HTERT RPE-1 (cell line): Measurements from ENCODE around the gene CDH13.

Experiments
- in situ Hi-C: fragments of 300-500 bp; cut with MboI; formaldehyde crosslinking; loops from 4 replicates; pipeline ENCODE4 v1.14.3; 2020; ENCODE audit warnings: low sequenced_read_pairs

CDH13 gene

GRCh38 chr16:83023011-83023410 is 396.2 kb downstream of the CDH13 start:
- in situ Hi-C loops: no loop called here

- in situ Hi-C loops: no loop called here
Measured at GRCh38 chr16:83023640-83024039, 396.9 kb downstream of the CDH13 start.

GRCh38 chr16:83027973-83028372 is 401.2 kb downstream of the CDH13 start:
- in situ Hi-C loops: no loop called here

- in situ Hi-C loops: no loop called here
Measured at GRCh38 chr16:83029467-83029866, 402.7 kb downstream of the CDH13 start.

- in situ Hi-C loops: no loop called here
Measured at GRCh38 chr16:83031524-83031923, 404.8 kb downstream of the CDH13 start.

GRCh38 chr16:83037102-83037501 is 410.3 kb downstream of the CDH13 start:
- in situ Hi-C loops: no loop called here

- in situ Hi-C loops: no loop called here
Measured at GRCh38 chr16:83037884-83038283, 411.1 kb downstream of the CDH13 start.

- in situ Hi-C loops: no loop called here
Measured at GRCh38 chr16:83040174-83040573, 413.4 kb downstream of the CDH13 start.

GRCh38 chr16:83044589-83044988 is 417.8 kb downstream of the CDH13 start:
- in situ Hi-C loops: no loop called here

GRCh38 chr16:83045790-83046189 is 419.0 kb downstream of the CDH13 start:
- in situ Hi-C loops: no loop called here

GRCh38 chr16:83046664-83047063 is 419.9 kb downstream of the CDH13 start:
- in situ Hi-C loops: no loop called here

GRCh38 chr16:83051451-83051850 is 424.7 kb downstream of the CDH13 start:
- in situ Hi-C loops: no loop called here

GRCh38 chr16:83054283-83054682 is 427.5 kb downstream of the CDH13 start:
- in situ Hi-C loops: no loop called here

GRCh38 chr16:83058376-83058775 is 431.6 kb downstream of the CDH13 start:
- in situ Hi-C loops: no loop called here

- in situ Hi-C loops: no loop called here
Measured at GRCh38 chr16:83059237-83059636, 432.5 kb downstream of the CDH13 start.

- in situ Hi-C loops: no loop called here
Measured at GRCh38 chr16:83066011-83066410, 439.2 kb downstream of the CDH13 start.

GRCh38 chr16:83066881-83067280 is 440.1 kb downstream of the CDH13 start:
- in situ Hi-C loops: no loop called here

- in situ Hi-C loops: no loop called here
Measured at GRCh38 chr16:83068686-83069085, 441.9 kb downstream of the CDH13 start.

- in situ Hi-C loops: no loop called here
Measured at GRCh38 chr16:83070416-83071209, 443.8 kb downstream of the CDH13 start.

GRCh38 chr16:83075956-83076355 is 449.2 kb downstream of the CDH13 start:
- in situ Hi-C loops: no loop called here

- in situ Hi-C loops: no loop called here
Measured at GRCh38 chr16:83083361-83083760, 456.6 kb downstream of the CDH13 start.

GRCh38 chr16:83085660-83086059 is 458.9 kb downstream of the CDH13 start:
- in situ Hi-C loops: no loop called here
